Measurements from ENCODE around the gene OR7G2.
A peak's percentile ranks its signal among the peaks of the same experiment; 100 is the strongest.

The OR7G2 gene

DNA sequence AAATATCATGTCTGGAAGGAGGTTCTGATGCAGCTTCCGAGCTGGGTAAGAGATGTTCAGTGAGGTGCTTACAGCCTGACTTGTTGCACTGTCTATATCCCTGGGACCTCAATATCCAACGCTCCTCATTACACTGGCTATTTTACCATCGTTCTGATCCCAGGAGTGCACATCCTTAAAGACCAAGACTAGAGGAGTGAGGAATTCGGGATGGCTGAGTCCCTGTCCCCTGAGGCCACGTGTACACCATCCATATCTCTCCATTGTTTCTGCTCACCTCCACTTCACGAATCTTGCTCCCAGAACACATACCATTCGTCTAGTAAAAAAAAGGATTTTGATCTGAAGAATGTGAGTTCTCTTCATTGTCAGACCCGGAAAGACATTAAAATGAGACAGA is at the start of gene OR7G2:
TSS of gene OR7G2 (minus strand) at position 101 of the 400 bp plus-strand sequence. CDS start 4,232 bp downstream, outside the sequence.
- no peak for DNase-seq (ENCODE audit: low read depth)

GRCh38 chr19:9156304-9156703 is 49.0 kb upstream of the OR7G2 start:
- no peak for DNase-seq (ENCODE audit: low read depth)

- no peak for DNase-seq (ENCODE audit: low read depth)
Measured at GRCh38 chr19:9155591-9155990, 48.3 kb upstream of the OR7G2 start.

GRCh38 chr19:9151367-9151766 is 44.1 kb upstream of the OR7G2 start:
- no peak for DNase-seq (ENCODE audit: low read depth)

- DNase-seq (ENCODE audit: low read depth): no peak
Measured at GRCh38 chr19:9150650-9151049, 43.4 kb upstream of the OR7G2 start.

DNA sequence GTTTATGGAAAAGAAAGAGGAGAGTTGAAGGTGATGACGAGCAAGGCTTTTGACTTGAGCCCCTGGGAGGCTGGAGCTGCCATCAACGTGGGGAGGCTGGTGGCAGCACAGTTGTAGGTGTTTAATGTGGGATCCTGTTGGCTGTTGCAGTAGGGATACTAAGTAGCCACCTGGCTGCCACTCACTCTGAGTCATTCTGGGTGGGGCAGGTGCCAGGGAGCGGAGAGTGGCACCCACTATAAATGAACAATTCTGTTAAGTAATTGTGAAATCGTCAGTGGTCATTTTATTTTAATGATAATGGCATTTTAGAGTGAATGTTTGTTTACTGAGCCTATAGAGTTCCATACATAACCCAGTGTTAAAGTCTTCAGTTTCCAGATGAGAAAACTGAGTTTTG is 42.7 kb upstream of the OR7G2 start:
- DNase-seq (ENCODE audit: low read depth): no peak

- DNase-seq (ENCODE audit: low read depth): no peak
Measured at GRCh38 chr19:9148697-9149096, 41.4 kb upstream of the OR7G2 start.

GRCh38 chr19:9146882-9147281 is 39.6 kb upstream of the OR7G2 start:
- DNase-seq (ENCODE audit: low read depth): no peak

GRCh38 chr19:9144920-9145319 is 37.6 kb upstream of the OR7G2 start:
- no peak for DNase-seq (ENCODE audit: low read depth)

DNA sequence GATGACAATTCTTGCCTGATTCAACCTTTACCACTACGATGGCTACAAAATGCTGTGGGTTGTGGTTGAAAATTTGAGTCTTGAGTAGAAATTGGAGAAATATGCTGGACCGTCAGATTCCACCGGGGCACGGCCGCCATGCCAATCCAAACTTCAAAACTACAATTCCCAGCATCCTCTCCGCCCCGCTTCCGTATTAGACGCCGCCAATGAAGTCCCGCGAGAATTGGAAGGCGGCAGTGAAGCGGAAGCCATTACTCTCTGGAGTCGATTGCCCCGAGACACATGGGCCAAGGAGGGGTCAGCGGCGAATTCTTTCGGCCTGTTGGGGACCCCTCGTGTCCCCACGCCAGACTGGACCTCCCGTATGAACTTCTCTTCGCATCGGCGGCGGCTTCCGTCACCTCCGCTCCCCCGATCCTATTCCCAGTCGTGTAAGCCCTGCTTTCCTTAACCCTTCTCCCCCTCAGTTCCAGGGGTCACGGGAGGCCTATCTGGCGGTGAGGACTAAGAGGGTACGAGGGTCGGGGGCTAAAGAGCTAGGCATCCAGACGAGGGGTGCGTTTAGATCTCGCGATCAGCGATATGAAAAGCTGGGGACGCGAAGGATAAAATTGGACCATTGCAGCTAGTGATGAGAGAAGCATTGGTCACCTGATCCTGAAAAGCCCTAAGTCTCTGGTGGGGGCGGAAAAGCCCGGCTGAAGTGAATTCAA is 33.0 kb upstream of the OR7G2 start, which contains the start of gene ZNF317:
TSS of gene ZNF317 (plus strand) at position 239 of the 716 bp plus-strand sequence. CDS start 15,620 bp downstream, outside the sequence.
- DNase-seq (ENCODE audit: low read depth): peak; percentile 85

DNA sequence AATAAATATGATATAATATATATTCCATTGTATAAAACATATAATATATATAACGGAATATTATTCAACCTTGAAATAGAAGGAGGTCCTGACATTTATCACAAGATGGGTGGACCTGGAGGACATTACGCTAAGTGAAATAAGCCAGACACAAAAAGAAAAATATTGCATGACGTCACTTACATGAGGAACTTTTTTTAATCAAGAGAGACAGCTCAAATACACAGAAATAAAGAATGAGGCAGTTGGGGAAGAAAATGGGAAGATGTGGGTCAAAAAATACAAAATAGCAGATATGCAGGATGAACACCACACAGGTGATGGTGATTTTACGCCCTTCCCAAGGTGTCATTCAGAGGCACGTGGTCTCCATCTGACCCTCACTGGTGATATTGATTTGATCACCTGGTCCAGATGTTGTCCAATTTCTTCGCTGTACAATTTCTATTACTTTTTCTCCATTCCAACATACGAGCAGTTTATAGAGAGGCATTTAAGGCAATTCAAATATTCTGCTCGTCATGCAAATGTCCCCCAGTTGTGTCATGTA is 32.4 kb upstream of the OR7G2 start:
- no peak for DNase-seq (ENCODE audit: low read depth)

DNA sequence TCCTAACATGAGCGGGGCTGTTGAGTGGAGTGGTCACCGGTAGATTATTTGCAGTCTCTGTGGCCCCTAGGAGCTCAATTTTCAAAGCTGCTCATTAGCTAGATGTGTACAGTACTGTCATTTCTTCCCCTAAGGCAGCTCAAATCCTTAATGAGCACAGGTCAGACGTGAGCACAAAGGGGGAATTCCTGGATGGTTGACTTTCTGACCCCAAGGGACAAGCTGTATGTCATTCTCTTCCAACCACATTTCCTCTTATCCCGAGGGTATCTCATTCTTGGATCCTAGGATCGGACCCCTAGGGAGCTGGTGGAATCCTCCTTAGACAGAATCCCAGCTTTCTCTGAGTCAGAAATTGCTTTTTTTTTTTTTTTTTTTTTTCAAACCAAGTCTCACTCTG is 25.1 kb upstream of the OR7G2 start:
- no peak for DNase-seq (ENCODE audit: low read depth)

GRCh38 chr19:9130965-9131364 is 23.7 kb upstream of the OR7G2 start:
- DNase-seq (ENCODE audit: low read depth): no peak

DNA sequence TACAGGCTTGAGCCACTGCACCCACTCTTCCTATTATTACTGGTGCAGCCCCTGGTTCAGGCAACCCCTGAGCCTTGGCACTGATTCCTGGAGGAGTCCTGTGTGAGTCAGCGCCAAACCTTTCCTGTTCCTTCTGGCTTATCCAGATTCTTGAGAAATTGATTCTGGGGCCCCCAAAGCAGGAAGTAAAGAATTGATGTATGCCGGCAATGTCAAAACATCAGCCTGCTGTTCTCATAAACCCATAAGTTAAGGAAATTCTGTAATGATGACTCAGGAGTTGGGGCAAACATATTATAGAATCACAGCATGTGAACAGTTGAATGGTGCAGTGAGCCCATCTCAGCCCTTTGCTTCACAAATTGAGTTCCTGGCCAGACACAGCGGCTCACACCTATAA is 20.9 kb upstream of the OR7G2 start:
- no peak for DNase-seq (ENCODE audit: low read depth)

DNA sequence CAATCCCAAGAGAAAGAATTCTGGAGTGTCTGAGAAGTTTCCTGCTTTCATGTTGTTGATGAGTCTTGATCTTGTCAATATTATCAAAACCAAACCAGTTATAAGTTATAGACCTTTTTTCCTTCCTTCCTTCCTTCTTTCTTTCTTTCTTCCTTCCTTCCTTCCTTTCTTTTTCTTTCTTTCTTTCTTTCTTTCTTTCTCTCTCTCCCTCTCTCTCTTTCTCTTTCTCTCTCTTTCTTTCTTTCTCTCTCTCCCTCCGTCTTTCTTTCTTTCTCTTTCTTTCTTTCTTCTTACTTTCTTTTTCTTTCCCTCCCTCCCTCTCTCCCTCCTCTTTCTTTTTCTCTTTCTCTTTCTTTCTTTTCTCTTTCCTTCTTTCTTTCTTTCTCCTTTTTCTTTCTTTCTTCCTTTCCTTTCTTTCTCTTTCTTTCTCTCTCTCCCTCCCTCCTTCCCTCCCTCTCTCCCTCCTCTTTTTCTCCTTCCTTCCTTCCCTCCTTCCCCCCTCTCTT is 19.7 kb upstream of the OR7G2 start, which contains the start of gene OR7G3:
TSS of gene OR7G3 (minus strand) at position 51 of the 506 bp plus-strand sequence. CDS start at position 51, 0 bp downstream.
- no peak for DNase-seq (ENCODE audit: low read depth)

- DNase-seq (ENCODE audit: low read depth): no peak
Measured at GRCh38 chr19:9116547-9116946, 9.3 kb upstream of the OR7G2 start.

- no peak for DNase-seq (ENCODE audit: low read depth)
Measured at GRCh38 chr19:9115307-9115813, 8.1 kb upstream of the OR7G2 start, which contains the start of gene OR7G1. Gene OR7G1 (minus strand): TSS chr19:9115763. CDS start chr19:9115763, 0 bp downstream.

DNA sequence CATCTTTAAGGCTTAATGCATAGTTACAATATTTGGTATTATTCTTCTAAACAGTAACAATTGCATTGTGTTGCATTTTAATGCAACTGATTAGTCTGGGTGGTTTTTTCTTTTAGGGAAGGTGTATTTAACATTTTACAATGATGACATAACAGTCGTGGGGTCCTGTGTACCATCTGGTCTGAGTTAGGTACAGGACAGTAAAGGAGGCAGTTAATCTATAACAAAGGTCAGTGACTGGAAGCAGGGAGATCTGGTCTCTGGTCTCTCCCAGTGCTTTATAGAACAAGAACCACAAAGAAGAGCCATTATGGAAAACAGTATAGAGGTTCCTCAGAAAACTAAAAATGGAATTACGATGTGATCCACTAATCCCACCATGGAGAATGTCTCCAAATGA is 2.7 kb upstream of the OR7G2 start:
- DNase-seq (ENCODE audit: low read depth): no peak

DNA sequence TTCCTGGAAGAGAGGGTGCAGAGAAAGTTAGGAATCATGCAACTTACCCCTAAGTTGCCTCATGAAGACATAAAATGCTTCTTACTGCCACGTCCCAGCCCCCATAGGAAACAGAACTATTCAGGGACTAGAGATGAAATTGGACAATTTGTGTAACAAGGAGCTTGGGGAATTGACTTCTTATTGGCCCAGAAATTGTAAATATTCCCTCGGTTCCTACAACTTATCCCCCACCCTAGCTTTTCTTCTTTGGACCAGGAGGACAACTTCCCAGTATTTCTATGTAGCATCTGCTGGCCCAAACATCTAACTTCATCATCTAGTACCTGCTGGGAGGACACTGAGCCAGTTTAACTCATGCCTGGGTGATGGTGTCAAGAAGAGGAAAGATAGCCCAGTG is 20.5 kb downstream of the OR7G2 start, which contains the start of gene OR1M1:
TSS of gene OR1M1 (plus strand) at position 301 of the 400 bp plus-strand sequence. CDS start 6,184 bp downstream, outside the sequence.
- DNase-seq (ENCODE audit: low read depth): no peak

DNA sequence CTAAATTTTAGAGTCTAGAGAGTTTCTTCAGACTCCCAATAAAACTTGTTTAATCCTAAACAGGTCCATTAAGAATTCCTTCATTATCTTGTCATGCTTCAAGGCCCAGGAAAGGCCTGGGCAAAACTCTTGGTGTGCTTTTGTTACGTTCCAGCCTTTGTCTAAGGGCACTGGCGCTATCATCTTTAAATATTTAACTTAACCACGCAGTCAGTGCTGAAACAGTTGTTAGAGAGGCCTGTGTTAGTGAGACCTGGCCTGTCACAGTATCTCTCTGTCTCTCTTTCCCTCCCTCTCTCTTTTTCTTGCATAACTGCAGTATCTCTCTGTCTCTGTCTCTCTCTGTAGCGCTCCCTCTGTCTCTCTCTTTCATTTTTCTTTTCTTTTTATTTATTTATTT is 28.6 kb downstream of the OR7G2 start:
- DNase-seq (ENCODE audit: low read depth): no peak

GRCh38 chr19:9076901-9077300 is 30.4 kb downstream of the OR7G2 start:
- DNase-seq (ENCODE audit: low read depth): no peak

DNA sequence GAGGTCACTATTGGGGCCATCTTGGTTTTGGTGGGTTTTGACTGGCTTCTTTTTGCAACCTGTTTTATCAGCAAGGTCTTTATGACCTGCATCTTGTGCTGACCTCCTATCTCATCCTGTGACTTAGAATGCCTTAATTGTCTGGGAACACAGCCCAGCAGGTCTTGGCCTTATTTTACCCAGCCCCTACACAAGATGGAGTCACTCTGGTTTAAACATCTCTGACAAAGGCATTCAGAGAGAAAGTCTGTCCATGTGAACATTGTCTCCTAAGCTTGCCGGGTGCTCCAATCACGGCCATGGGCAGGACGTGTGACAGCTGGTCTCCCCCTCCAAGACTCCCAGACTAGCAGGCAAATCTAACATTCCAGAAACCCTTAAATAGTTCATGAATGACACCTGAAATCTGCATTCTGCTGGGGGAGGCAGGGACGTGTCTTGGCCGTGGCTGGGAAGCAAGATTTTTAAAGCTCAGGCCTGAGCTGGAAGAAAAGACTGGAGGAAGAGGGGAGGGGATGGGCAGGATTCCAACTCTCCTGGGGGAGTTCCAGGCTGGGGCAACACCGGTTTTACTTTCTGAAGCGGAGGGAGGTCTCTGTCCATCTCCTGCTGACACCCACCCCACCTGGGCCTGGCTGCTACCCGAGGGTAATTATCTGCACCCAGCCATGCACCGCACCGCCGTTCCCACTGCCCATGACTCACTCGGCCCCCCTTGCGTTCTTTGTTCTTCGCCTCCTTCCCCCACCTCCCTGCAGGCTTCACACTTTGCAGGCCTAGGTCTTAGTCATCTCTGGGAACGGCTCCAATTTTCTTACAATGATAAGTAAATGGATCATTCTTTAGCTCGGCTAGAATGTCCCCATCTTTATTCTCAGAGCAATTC is 32.0 kb downstream of the OR7G2 start:
- DNase-seq (ENCODE audit: low read depth): peak; percentile 18

Data from GM04504 (cell line).